DOHH2 (cell line): Measurements from ENCODE around the gene PLA2G4E.

Source experiments
- H3F3A ChIP-seq: fragments of 200-600 bp; sonication (generic), shearing (Covaris generic); 2 replicates; pipeline ENCODE4 v1.6.0; 2016; ENCODE audit warnings: antibody characterized with exemption, mild to moderate bottlenecking; ENCODE audit not compliant: control insufficient read depth, insufficient read depth
- H3K27ac ChIP-seq: fragments of 200-600 bp; sonication (generic); 2 replicates; pipeline ENCODE4 v1.5.1; 2014; ENCODE audit warnings: low read depth, mild to moderate bottlenecking, low read length, moderate library complexity
- H3K27me3 ChIP-seq: fragments of 200-600 bp; sonication (generic); 2 replicates; pipeline ENCODE4 v1.6.1; 2014; ENCODE audit warnings: mild to moderate bottlenecking, low read length, mixed read lengths; ENCODE audit not compliant: control insufficient read depth
- H3K36me3 ChIP-seq: fragments of 200-600 bp; sonication (generic); 2 replicates; pipeline ENCODE4 v1.6.1; 2014; ENCODE audit warnings: mild to moderate bottlenecking, low read length, moderate library complexity, mixed read lengths; ENCODE audit not compliant: control insufficient read depth
- H3K4me1 ChIP-seq: fragments of 200-600 bp; sonication (generic); 2 replicates; pipeline ENCODE4 v1.6.1; 2014; ENCODE audit warnings: mild to moderate bottlenecking, low read length, mixed read lengths; ENCODE audit not compliant: control insufficient read depth
- H3K4me2 ChIP-seq: fragments of 200-600 bp; sonication (generic); 2 replicates; pipeline ENCODE4 v1.6.0; 2014; ENCODE audit warnings: mild to moderate bottlenecking, low read length, moderate library complexity
- H3K4me3 ChIP-seq: fragments of 200-600 bp; sonication (generic); 2 replicates; pipeline ENCODE4 v1.5.1; 2014; ENCODE audit warnings: mild to moderate bottlenecking, low read length, mixed read lengths
- H3K79me2 ChIP-seq: fragments of 200-600 bp; sonication (generic); 2 replicates; pipeline ENCODE4 v1.6.1; 2014; ENCODE audit warnings: mild to moderate bottlenecking, low read length, mixed read lengths; ENCODE audit not compliant: control insufficient read depth
- H3K9me2 ChIP-seq: fragments of 200-600 bp; sonication (generic); replicated peaks from 2 replicates; pipeline ENCODE4 v1.6.1; 2014; ENCODE audit warnings: mild to moderate bottlenecking, low read length, mixed read lengths; ENCODE audit not compliant: control insufficient read depth
- H3K9me3 ChIP-seq: fragments of 200-600 bp; sonication (generic); 2 replicates; pipeline ENCODE4 v1.6.1; 2014; ENCODE audit warnings: antibody characterized with exemption, low read length, mixed read lengths; ENCODE audit not compliant: control insufficient read depth, insufficient read depth
- H4K20me1 ChIP-seq: fragments of 200-600 bp; sonication (generic); 2 replicates; pipeline ENCODE4 v1.6.0; 2014; ENCODE audit warnings: low read depth, mild to moderate bottlenecking, antibody characterized with exemption, low read length, moderate library complexity; ENCODE audit not compliant: control insufficient read depth, insufficient read depth
- CTCF ChIP-seq: fragments of 200-600 bp; sonication (generic); IDR thresholded peaks from one replicate; pipeline ENCODE4 v1.5.1; 2014; ENCODE audit warnings: antibody characterized with exemption, mild to moderate bottlenecking, low read depth, low read length; ENCODE audit not compliant: poor library complexity, severe bottlenecking
- EZH2phosphoT487 ChIP-seq: fragments of 200-600 bp; sonication (generic); IDR thresholded peaks from 2 replicates; pipeline ENCODE4 v1.6.1; 2017; ENCODE audit warnings: borderline replicate concordance, mild to moderate bottlenecking, antibody characterized with exemption, low read length, moderate library complexity, mixed read lengths

The PLA2G4E gene

GRCh38 chr15:41966920-41967465 lies 53.8 kb downstream of the PLA2G4E start:
- Histone ChIP-seq H3K79me2 (peaks cover 69% of the 10 kb centered on the region), H3K36me3 (no peaks in the 10 kb centered on the region), H3K9me2 (no peaks in the 10 kb centered on the region), H3F3A (peaks cover 25% of the 10 kb centered on the region), H3K27me3 (no peaks in the 10 kb centered on the region), H3K4me2 (no peak overlapping the region), H3K4me1 (peaks cover 49% of the 10 kb centered on the region), H3K27ac (no peak overlapping the region), H3K9me3 (no peaks in the 10 kb centered on the region), H3K4me3 (no peak overlapping the region), H4K20me1 (no peaks in the 10 kb centered on the region)
- TF ChIP-seq EZH2phosphoT487 (no peak), CTCF (no peak)

- peaks cover 67% of the 10 kb centered on the region for H3K79me2 ChIP-seq
Measured at GRCh38 chr15:41966414-41966812, 54.4 kb downstream of the PLA2G4E start.

GRCh38 chr15:41965441-41966413 lies 55.1 kb downstream of the PLA2G4E start:
- no peaks in the 10 kb centered on the region for H3K27me3 ChIP-seq
- H3K9me2 ChIP-seq = no peaks in the 10 kb centered on the region
- H3K4me3 ChIP-seq = no peak overlapping the region
- H3K27ac ChIP-seq = no peak overlapping the region
- TF ChIP-seq EZH2phosphoT487 (no peak), CTCF (no peak)
- H3K4me1 ChIP-seq = peaks cover 41% of the 10 kb centered on the region
- peaks cover 66% of the 10 kb centered on the region for H3K79me2 ChIP-seq
- no peaks in the 10 kb centered on the region for H3K36me3 ChIP-seq
- no peak overlapping the region for H3K4me2 ChIP-seq
- no peaks in the 10 kb centered on the region for H3K9me3 ChIP-seq
- H4K20me1 ChIP-seq = no peaks in the 10 kb centered on the region
- H3F3A ChIP-seq = peaks cover 18% of the 10 kb centered on the region

More at GRCh38 chr15:41966414-41966812, 54.4 kb downstream of the PLA2G4E start:
- H3K4me2 ChIP-seq = no peak overlapping the region
- H3K9me2 ChIP-seq = no peaks in the 10 kb centered on the region
- no peaks in the 10 kb centered on the region for H3K9me3 ChIP-seq
- no peaks in the 10 kb centered on the region for H3K27me3 ChIP-seq
- no peak overlapping the region for H3K4me3 ChIP-seq
- H3K36me3 ChIP-seq = no peaks in the 10 kb centered on the region
- H3F3A ChIP-seq = peaks cover 25% of the 10 kb centered on the region
- H3K27ac ChIP-seq = no peak overlapping the region
- peaks cover 48% of the 10 kb centered on the region for H3K4me1 ChIP-seq
- TF ChIP-seq CTCF = no peak
- no peak for TF ChIP-seq EZH2phosphoT487
- no peaks in the 10 kb centered on the region for H4K20me1 ChIP-seq
